GM23248 (cell line): ENCODE data around the gene CYP27C1.

Source experiments
- EZH2 ChIP-seq: fragments of 200-600 bp; sonication (generic); IDR thresholded peaks from 2 replicates; pipeline ENCODE4 v1.6.1; 2018; ENCODE audit warnings: antibody characterized with exemption, mild to moderate bottlenecking; ENCODE audit not compliant: insufficient read depth, poor library complexity, severe bottlenecking
- EZH2phosphoT487 ChIP-seq: fragments of 200-600 bp; sonication (generic); IDR thresholded peaks from 2 replicates; pipeline ENCODE4 v1.6.1; 2018; ENCODE audit warnings: antibody characterized with exemption, moderate library complexity, mild to moderate bottlenecking, low read depth; ENCODE audit not compliant: insufficient read depth

GRCh38 chr2:127170021-127170420 lies 50.1 kb downstream of the CYP27C1 start:
- TF ChIP-seq EZH2 (no peak), EZH2phosphoT487 (no peak)
